GM21390 (cell line): Measurements from ENCODE around the gene XXYLT1.

Experiments
- ATAC-seq: cut with Tn5 transposase; IDR thresholded peaks from one replicate; pipeline ENCODE4 v1.9.1; 2021; ENCODE audit not compliant: unreplicated experiment

XXYLT1 gene

DNA sequence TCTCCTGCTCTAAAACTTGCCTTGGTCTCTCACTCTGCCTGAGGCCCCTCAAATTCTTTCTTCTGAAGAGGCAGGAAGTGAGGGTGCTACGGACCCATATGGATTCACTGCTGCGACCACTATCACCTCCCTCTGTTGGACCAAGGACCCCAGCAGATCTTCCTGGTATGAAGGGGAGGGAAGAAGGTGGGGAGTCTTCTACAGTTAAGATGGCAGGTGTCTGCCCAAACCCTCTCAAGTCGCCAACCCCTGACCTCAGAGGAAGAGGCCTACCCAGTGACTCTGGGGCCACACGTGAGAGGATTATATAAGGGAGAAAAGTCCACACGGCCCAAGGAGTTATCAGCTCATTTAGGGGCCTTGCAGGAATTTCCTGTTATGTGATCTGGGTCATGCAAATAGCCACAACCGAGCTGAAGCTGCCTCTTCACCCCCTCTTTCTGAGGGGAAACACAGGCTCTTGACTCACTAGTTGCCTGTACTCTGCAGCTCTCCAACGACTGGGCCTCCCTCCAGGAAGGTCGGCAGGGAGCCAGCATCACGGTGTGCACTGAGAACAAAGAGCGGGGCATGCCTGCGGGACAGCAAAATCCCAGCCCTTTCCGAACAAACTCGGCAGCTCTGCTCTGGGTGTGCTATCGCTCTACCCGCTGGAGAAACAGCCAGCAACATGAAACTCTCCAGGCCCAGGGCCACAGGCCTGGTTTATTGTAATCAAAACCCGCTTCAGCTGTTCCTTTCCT, 116.0 kb downstream of the XXYLT1 start:
- no peak for ATAC-seq

DNA sequence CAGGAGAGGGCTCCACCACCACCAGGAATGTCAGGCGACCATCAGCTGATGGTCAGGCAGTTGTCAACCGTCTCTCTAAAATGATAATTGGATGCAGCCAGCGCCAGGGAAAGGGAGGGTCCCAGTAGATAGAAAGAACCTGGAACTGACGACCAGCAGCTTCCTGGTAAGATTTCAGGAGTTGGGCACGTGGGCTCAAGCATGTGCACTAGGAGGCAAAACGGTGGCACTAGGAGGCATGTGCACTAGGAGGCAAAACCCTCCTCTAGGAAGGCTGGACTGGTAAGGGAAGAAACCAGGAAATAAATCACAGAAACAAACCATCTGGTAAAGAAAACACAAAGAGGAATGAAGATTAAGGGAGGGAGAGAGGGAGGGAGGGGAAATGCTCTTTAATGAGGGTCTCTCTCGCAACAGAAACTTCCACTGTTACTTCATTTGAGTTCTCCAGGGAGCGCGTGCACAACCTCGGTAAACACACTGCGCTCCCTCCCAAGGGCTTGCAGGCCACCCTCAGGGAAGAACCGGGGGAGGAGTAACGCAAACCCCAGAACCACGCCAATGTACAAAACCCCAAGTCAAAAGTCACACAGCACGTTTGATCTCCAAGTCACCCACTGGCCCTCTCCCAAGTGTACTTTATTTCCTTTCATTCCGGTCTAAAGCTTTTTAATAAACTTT, 116.7 kb downstream of the XXYLT1 start:
- no peak for ATAC-seq

- no peak for ATAC-seq
Measured at GRCh38 chr3:195153653-195154052, 117.3 kb downstream of the XXYLT1 start.

DNA sequence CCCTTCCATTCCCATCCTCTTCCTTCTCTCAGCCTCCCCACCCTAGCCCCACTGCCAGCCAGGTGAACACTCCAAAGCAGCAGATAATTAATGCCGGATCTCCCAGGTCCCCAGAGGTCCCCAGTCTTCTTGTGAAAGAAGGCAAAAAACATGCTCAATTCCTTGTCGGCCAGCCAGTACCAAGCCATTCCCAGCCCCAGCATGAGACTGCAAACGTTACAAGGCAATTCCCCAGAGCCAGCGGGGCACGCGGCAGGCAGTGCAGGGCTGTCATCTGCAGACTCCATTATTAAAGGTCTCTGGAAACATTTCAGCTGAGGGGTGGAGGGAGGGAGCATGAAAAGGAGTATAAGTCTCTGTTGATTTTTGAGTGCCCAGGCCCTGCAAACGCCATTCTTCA, 117.8 kb downstream of the XXYLT1 start:
- ATAC-seq, result no peak

- no peak for ATAC-seq
Measured at GRCh38 chr3:195151866-195152541, 119.0 kb downstream of the XXYLT1 start.

DNA sequence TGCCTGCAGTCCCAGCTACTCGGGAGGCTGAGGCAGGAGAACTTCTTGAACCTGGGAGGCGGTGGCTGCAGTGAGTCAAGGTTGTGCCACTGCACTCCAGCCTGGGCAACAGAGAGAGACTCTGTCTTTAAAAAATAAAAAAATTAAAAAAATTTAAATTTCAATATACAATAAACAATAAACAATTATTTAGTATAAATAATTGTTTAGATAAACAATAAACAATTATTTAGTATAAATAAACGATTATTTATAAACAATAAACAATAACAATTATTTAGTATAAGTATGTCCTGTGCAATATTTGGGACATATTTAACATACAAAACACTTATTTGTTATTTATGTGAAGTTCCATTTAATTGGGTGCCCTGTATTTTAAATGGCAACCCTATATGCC, 119.6 kb downstream of the XXYLT1 start:
- ATAC-seq, result no peak

- peak; percentile 45 for ATAC-seq
Measured at GRCh38 chr3:195150181-195151118, 120.5 kb downstream of the XXYLT1 start.

DNA sequence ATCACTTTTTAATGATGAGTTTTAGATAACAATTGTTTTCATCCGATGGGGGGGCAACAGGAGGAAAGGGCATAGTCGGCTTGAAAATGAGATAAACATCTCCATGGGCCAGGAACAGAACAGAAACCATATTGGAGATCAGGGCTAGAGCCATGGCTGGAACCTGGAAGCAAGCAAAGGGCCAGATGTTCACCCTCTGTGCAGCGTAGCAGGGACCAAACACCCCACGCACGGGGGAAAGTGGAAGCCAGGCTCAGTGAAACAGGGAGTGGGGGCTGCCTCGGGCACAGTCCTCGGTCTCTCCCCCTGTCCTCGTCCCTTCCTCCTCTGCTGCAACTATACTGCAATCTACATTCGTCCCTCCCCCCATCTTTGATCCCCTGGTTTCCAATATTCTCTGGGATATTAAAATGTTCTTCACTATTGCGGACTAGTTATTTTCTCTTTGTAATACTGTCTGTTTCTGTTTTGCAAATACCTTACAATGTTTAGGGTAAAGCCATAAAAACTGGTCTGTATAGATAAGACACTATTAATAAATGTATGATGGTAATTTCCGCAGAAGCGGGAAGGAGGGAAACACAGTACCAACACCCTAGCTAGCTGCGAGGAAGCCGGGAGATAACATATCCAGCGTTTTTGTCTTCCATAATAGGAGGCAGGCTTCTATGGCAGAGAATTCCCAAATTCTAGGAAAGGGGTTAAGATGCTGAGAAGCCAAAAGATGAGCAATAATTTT, 121.5 kb downstream of the XXYLT1 start:
- no peak for ATAC-seq

- ATAC-seq, result no peak
Measured at GRCh38 chr3:195148549-195148948, 122.4 kb downstream of the XXYLT1 start.

DNA sequence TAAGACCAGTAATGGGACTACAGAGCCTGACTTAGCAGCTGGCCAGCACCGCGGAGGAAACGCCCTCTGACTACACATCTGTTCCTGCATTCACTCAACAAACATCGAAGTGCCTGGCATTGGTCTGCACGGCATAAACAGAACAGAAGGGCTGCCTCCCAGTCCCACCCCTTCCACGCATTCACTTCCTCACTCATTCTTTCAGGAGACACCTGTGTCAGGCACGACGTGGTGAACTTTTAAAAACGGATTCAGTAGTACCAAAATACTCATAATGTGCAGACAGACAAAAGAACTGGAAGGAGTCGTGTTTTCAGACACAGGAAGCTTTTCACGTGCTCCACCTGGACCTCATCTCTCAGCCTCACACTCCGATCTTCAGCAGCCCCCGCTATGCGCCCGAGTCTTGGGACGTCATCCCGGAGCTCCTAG, 123.3 kb downstream of the XXYLT1 start:
- peak; percentile 78 for ATAC-seq

DNA sequence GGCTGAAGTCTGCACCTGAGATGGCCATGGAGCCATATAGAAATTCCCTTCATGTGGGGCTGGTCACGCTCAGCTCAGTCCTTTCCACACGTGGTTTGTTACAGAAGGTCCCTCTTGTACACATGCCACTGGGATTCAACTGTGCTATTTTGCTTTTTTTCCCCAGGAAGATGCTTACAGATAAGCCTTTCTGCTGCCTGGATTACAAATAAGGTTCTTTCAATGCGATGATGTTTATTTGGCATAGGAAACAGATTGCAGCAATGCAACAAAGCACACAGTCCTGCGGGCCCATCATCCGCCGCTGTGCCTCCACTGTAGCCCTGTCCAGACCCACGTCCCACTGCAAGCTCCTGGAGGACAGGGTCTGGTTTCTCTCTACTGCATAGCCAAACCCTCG, 124.8 kb downstream of the XXYLT1 start:
- ATAC-seq, result no peak

- ATAC-seq, result no peak
Measured at GRCh38 chr3:195145579-195145978, 125.4 kb downstream of the XXYLT1 start.

DNA sequence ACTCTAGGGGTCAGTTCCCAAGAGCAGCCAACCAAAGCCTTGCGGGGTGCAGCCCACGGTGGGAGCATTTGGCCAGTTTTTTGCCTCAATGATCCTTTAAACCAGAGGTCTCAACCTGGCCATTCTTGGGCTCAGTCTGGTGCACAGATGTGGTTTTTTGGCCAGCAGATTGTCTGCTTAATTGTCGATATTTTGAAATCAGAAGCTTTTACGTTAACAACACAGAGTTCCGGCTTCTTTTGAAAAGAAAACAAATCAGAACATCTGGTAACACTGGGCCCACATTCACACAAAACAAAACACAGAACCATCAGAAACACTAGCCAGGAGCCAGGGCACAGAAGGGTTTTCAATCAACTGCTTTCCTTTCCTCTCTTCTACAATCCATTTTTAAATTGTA, 127.7 kb downstream of the XXYLT1 start:
- ATAC-seq, result no peak

GRCh38 chr3:195142519-195142918, 128.4 kb downstream of the XXYLT1 start:
- no peak for ATAC-seq

DNA sequence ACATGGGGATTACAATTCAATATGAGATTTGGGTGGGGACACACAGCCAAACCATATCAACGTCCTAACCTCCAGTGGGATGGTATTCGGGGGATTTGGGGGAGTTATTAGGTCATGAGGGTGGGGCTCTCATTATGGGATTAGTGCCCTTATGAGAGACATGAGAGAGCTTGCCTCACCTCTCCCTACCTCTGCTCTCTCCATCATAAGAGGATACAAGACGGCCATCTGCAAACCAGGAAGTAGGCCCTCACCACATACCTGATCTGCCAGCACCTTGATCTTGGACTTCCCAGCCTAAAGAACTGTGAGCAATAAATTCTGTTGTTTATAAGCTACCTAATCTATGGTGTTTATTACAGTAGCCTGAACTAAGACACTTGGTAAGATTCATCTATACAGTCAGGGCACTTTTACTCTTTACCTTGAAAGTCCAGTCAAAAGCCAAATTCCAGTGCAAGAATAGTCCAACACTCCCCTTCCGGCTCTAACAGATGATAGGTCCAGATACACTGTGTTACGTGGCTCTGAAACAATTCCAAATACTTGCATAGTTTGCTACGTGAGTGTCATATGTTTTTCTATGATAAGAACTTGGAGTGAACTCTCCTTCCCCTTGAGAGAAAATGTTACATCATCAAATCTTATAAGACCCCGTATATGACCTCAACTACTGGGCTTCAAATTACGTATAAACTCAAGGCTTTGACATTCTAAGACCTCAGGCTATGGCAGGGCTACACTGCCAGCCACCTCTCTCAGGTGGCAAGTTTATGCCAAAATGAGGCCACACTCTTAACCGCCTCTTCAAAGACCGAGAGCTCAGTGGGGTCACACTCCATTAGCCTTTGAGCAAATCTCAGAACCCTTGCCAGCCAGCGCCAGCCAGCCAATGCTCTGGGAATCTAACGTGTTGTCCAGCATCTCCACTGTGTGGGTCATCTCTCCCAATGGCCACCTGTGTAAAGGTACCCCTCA, 129.9 kb downstream of the XXYLT1 start:
- ATAC-seq, result no peak

- ATAC-seq, result no peak
Measured at GRCh38 chr3:195140410-195140809, 130.5 kb downstream of the XXYLT1 start.

DNA sequence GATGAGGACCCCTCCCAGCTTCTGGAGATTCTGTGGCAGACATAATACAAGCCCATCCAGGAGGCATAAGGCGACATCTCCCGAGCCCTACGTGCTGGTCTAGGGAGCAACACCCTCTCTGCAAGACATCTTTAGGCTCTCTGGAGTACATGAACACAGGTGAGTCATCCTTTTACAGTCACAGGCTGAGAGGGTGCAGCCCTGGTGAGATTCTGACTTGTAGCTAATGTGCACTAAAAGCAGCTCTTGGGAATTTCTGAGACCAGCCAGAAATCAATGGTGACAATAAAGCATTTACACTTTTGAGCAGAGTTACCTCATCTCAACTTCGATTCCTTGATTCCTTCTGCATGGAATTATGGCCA, 131.1 kb downstream of the XXYLT1 start:
- ATAC-seq, result no peak

- ATAC-seq, result peak; percentile 46
Measured at GRCh38 chr3:195139091-195139875, 131.7 kb downstream of the XXYLT1 start.
